ENCODE results near the gene SPATC1L.

The SPATC1L gene

DNA sequence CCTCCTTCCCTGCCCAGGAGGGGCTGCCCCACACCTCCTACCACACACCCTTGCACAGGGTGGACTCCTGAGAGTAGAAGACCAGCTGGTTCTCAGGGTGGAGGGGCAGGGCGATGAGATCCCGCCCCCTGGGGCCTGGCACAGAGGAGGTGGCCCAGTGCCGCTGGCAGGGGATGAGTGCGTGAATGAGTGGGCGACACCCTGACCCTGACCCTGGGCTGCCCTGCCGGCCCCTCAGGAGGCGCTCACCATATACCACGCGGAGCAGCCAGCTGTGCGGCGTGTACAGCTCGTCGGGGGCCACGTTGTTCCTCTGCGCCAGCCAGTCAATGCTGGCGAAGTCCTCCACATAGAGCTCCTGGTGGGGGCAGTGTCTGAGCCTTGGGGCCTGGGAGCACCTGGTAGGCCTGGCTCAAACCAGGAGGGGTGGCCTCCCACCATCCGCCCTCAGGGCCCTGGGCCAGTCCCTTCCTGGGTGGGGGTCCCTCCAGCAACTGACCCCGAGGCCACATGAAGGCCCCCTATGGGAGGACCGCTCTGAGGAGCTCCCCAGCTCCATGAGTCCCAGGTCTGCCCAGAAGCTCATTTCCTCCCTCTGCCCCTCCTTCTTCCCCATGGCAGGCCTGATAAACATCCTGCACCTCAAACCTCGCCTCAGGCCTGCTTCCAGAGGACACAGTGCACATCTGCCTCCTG, 31.3 kb upstream of the SPATC1L start:
- no peak for DNase-seq (ENCODE audit: low read depth)

DNA sequence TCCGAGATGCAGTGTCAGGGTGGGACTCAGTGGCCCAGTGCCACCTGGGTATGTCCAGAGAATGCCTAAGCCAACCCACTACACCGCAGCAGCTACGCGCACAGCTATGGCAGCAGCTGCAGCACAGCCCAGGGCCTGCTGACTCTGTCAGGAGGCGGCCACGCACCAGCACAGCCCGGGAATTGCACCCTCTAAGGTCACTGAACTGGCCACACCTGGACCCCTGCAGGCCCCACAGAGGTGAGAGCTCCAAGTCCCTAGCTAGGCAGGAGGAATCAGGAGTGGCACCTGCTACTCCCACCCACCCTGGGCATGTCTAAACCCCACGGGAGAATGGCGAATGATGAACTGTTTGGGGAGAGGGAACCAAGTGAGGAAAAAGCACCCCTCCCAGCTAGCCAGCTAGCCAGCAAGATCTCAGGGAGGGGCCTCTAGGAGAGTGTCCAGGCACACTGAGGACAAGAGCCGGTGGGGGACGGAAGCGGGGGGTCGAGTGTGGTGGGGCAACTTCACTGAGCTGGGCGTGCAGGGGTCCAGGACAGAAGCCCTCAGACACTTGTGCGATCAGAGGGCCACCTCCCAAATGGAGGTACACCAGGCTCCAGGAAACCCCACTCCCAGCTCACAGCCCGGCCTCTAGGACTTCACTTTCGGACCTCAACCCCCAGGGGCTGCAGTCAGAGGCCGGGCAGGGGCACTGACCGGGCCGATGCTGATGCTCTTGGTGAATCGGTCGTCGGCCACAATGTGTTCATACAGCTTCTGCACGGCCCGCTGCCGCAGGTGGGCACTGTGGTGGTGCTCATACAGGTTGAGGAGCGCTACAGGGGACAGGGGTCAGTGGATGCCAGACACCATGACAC, 30.4 kb upstream of the SPATC1L start:
- DNase-seq (ENCODE audit: low read depth) = no peak

DNA sequence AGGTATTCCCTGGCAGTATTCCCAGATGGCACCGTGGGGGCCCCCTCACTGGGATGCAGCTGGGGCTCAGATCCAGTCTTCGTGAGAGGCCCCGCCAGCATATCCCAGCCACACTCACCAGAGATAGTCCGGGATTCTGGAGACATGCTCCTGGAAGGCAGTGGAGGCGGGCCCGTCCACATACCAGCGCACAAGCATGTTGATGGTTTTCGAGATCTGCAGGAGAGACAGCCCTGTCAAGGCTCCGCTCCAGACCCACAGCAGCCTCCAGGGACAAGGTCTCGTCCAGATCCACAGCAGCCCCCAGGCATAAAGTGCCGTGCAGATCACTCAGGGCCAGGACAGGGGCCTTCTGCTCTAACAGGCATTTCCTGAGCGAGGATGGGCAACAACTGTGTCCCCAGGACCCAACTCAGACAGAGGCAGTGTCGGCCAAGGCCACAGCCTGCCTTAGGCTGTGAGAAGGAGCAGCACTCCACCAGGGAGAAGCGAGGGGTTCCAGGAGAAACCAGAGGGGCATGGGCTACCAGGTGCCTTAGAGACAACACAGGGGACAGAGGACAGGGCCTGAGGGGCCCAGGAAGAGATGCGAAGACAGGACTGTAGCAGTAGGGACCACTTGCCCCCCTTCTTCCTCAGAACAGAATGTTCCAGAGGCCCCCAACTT, 29.5 kb upstream of the SPATC1L start:
- DNase-seq (ENCODE audit: low read depth) = no peak

DNA sequence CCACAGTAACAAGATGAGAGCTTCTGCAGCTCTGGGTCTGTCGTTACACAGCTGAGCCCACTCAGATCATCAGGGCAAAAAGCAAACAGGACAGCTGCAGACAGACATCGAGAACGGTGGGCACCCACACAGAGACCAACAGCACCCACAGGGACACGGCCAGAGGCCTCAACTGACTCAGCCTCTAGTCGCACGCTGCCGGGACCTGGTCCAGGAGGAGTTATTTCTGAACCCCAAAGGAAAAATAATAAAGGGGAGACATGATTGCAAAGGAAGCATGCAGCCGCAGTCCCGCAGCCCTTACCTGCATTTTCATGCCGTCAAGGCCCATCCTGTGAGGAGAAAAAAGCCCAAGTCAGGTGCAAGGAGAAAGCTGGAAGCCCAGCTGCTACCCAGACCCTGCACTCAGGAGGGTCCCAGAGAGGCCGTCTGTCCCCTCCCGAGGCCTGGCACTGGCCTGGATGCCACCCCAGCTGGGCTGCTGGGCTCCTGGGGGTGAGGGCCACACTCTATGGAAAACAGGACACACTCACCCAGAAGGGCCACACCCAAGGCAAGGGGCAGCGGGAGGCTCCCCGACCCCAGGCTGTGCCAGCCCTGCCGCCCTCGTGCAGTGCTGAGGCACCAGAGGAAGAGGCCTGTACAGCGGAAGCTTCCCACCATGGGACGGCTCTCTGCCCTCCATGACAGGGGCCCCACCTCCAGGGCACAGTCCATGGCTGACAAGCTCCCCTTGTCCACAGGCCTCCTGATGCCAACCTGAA, 28.6 kb upstream of the SPATC1L start:
- no peak for DNase-seq (ENCODE audit: low read depth)

DNA sequence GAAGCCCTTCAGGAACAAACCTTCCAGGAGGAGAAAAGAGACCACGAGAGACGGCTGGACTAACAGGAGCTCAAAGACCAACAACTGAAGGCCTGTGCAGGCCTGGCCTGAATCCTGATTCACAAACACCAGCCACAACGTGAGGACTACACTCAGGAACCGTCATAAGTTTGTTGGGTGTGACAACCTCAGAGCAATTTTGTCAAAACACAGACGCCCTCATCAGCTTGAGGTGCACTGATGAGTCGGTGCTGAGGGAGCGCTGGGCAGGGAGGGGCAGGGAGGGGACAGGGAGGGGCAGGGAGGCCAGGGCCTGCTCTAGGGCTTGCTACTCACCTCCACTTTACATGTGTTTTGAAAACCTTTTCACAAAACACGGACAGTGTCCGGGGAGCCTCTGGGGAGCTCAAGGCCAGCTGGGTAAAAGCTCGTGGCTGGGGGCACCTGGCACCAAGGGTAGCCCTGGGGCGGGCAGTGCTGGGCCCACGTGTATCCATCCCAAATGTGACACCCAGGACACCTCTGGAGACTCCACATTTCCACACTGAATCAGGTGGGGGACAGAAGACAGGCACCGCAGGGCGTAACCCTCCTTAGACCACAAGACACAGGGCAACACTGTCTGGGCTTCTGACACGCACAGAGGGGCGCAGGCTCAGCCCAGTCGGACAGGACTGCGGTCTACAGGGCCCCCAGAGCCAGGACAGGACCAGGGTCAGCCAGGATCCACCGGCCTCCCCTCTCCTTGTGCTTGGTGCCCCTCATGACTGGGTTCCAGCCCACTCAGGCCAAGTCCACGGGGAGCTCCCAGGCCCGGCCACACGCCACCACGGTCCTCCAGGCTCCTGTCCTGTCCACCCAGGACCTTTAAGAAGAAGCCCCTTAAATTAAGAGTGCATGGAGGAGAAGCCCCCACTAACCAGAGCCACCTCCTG, 27.8 kb upstream of the SPATC1L start:
- no peak for DNase-seq (ENCODE audit: low read depth)

DNA sequence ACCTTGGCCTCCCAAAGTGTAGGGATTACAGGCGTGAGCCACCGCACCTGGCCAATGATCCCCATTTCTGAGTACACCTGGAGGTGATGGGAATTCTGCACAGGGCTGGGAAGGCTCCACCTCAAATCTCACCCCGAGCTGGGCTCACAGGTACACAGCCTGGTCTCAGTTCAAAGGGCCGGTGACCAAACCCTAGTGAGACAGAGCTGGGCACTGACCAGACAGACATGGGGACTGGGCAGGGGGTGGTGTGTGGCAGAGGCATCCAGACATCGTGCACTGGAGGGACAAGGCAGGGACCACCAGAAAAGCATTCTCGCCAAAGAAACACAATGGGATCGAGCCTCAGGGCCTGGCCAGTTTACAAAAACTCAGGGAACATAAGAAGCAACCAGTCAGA, 27.1 kb upstream of the SPATC1L start:
- DNase-seq (ENCODE audit: low read depth) = no peak

DNA sequence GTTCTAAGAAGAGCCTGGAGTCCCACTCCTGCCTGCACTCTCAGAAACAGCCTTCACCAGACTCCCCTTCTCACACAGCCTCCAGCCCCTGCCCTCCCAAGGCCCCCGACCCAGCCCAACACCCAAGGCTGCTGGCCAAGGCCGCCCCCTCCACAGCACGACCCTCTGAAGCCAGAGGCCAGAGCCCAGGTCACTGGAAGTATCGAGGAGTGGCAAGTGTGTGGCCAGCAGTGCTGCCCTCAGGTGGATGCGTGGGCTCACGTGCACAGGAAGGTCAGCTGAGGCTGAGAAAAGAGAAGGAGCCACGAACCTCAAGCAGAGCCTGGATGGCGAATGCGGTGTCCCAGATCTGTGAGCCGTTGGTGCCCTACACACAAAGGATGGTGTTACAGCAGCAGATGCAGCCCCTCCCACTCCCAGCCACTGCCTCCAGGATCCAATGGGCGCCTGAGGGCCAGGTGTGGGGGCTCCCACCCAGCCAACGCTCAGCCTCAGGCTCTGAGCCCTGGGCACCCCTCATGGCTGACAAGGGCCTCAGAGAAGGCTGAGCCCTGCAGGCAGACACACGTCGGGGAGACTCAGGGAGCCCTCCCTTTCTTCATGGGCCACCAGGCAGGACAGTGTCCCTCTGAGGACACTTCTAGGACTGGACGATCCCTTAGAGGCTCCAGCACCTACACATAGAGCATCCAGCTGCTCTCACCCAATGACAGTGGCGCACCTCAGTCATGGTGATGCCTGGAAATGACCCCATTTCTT, 26.3 kb upstream of the SPATC1L start:
- DNase-seq (ENCODE audit: low read depth) = no peak

DNA sequence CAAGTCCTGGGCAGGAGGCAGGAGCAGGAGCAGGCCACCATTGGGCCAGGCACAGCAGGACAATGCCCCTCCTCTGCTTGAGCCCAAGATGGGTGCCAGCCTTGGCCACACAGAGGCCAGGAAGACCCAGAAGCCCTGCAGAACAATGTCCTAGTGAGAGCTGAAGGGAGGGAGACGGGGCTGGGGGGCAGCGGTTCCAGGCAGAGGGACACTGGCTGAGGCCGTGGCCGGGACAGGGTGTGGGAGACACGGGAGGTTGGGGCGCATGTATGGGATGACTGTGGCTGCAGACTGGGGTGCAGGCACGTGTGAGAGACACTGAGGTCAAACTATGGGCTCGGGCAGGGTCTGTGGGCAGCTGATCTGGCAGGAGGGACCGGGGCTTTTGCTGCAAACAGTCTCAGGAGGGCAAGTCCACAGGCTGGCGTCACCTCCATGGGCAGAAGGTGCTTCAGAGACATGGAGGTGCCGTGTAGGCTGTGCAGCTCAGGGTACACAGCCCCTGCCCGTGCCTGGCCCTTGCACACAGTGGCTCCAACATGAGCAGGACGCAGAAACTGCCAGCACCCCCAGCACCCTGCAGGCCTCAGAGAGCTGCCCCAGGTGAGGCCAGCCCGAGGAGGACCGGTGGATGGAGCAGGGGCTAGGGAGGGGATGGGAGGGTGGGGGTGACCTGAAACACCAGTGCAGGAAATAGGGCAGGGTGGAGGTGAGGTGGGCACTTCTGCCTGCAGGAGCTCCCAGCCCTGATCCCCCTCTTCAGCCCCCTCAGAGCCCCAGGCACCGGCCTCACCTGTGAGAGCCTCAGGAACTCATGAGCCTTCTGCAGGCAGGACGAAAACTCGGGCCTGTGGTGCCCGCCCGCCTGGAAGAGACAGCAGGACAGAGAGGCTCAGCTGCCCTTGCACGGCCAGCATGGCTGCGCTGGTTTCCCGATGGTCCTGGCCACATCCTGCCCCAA, 24.8 kb upstream of the SPATC1L start:
- DNase-seq (ENCODE audit: low read depth) = no peak

DNA sequence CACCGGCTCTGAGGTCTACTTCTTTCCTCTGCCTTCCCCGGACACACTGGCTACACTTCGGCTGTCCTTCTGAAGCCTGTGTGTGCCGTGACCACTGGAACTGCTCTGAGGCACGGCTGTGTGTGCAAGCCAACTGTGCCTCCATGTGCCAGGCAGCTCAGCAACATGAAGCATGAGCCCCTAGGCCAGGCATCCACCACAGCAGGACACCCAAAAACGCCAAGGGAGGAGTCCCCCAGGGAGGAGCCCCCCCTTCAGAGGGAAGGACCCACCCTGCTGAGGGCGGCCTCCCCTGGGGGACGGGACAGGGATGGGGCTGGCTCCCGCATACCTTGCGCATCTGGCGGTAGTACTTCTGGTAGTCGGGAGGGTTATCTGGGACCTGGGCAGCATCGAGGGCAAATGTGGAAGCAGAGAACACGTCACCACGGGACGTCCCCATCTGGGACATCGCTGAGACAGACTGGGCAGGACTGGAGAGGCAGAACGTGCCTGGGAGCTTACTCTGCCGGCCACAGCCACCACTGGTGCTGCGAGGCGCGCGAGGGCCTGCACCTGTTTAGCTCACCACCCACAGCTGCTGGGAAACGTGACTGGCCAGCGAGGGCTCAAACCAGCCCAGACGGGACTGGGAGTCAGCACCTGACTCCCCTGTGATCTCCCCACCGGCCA, 23.8 kb upstream of the SPATC1L start:
- no peak for DNase-seq (ENCODE audit: low read depth)

DNA sequence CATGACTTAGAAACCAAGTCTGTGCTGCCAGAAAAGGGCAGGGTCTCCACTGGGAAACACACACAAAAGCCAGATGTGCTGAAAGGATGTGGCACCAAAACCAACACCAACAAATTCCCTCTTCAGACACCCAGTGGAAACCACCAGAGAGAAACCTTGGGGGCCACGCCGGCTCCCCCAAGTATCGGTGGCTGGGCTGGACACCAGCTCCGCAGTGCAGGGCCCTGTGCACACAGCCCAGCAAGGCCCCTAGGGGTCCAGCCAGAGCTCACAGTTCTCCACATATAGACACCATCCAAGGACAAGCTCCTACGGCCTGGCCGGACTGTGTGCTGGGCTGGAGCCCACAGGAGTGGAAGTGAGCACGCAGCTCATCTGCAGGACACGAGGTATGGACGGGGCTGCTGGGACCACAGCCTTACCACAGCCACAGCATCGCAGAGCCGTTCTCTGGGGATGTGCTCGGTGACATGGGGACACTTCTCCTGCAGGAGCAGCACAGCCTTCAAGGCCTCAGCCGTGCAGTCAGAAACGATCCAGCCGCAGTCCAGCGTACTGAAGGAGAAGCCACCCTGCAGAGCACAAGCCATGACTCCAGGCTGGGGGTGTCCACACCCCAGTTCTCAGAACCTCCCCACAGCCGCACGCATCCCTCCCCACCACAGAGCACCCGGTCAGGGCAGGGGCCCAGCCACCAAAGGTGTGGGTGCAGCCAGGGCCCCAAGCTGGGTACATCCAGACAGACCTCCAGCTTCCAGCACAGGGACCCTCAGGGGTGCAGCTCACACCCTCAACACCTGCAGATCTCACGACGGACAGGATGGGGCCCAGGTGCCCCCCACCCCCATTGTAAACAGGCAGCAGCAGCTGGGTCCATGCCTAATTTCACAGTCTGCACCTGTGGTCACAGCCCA, 23.0 kb upstream of the SPATC1L start:
- DNase-seq (ENCODE audit: low read depth) = no peak

DNA sequence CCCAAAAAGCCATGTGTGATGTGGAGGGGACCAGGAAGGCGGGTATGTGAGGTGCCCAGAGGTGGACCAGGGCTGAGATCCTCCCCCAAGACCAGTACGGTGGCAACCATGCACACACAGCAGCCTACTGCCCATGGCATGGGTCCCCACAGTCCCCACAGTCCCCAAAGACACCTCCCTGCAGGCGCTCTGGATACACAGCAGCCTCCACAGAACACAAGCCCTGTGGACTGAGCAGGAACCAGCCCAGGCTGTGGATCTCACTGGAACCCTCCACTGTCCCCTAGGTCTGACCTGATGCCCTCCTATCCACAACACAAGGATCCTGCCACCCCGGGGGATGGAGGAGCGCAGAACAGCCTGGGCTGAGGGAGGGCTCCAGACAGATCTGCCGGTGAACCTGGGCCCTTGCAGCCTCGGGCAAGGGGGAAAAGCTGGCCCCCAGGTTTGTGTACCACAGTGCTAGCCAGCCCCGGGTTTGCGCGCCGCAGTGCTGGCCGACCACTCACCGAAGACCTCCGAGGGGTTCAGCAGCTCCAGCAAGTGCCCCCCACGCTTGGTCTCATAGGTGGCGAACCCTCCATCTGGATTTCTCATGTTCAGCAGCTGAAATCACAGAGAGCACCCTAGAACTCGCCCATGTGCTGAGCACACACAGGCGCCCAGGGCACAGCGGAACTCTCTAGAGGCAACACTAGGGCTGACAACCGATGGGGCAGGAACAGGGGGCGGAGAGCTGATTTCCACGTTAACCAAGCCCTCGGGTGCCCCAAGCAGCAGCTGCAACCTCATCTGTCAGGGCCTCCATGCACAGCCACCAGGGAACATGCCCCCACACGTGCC, 22.1 kb upstream of the SPATC1L start:
- no peak for DNase-seq (ENCODE audit: low read depth)

DNA sequence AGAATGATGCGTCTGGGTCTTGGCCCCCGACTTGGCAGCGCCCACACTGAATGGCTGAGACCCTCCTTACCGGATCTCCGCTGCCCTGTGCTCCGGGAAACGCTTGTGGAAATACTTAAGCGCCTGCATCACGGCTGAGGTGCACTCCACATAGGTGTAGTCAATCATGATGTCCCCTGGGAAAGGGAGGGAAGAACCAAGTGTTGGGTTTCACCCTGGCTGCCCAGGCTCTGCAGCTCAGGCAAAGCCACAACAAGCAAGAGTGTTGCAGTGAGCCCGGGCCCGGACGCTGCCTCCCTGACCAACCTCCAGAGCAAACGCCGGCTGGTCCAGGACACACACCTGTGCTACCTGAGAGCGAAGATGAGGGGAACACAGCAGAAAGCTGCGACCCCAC, 21.5 kb upstream of the SPATC1L start:
- DNase-seq (ENCODE audit: low read depth) = no peak

DNA sequence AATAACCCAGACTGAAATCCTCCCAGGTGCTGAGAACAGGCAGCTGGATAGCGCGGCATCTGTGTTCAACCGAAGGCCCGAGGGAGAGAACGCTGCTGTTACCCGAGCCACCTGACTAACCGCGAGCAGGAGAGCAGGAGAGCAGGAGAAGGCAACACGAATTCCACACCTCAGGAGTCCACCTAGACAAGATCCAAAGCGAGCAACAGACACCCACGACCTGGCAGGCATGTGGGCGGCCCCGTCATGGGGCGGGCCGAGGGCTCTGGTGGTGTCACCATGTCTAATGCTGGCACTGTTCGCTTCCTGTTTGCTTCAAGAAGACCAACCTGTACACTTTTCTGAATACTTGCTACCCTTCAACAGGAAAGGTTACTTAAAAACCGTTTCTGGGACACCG, 20.9 kb upstream of the SPATC1L start:
- no peak for DNase-seq (ENCODE audit: low read depth)

DNA sequence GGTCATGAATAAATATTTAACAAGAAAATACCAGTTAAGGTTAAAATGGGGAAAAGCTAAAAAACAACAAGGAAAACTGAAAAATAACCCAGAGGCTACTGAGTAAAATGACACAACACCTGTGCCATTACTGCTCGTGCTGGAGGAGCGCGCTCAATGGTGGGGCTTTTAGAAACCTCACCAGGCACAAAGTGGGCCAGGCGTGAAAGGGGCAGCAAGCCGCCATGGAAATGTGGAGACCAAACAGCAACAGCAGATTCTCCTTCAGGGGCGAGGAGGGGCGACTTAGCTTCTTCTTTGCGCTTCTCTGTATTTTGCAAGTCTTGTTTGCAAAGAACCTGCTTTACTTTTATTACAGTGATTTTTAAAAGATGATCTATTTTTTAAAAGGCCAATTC, 18.9 kb upstream of the SPATC1L start:
- DNase-seq (ENCODE audit: low read depth) = no peak

DNA sequence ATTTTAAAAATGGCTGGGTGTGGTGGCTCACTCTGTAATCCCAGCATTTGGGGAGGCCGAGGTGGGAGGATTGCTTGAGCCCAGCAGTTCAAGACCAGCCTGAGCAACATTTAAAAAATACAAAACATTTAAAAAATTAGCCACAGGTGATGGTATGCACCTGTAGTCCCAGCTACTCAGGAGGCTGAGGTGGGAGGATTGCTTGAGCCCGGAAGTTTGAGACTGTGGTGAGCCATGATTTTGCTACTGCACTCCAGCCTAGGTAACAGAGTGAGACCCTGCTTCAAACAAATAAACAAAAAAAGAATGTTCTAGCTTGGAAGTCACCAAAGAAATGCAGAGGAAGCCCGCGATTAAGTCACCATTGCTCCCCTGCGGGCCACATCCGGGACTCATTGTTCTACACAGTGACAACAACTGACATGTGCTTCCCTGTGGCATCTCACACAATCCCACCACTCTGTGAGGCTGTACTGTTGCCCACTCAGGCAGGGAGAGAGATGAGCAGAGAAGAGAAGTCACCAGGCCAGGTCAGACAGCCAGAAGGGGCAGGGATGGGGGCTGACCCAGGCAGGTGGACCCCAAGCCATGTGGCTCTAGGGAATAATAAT, 18.4 kb upstream of the SPATC1L start:
- DNase-seq (ENCODE audit: low read depth) = no peak

All from T follicular helper cell (primary cell).